GM19467 (cell line): ENCODE measurements around the gene CCDC17.

Source experiments
- ATAC-seq: cut with Tn5 transposase; IDR thresholded peaks from one replicate; pipeline ENCODE4 v1.9.1; 2021; ENCODE audit warnings: mild to moderate bottlenecking, moderate library complexity; ENCODE audit not compliant: unreplicated experiment

CCDC17 gene

GRCh38 chr1:45623972-45624371, at the start of gene CCDC17:
CCDC17 (minus strand) TSS chr1:45624054; CDS start chr1:45623909, 145 bp downstream.
- ATAC-seq: no peak

- no peak for ATAC-seq
Measured at GRCh38 chr1:45669859-45670655, 46.2 kb upstream of the CCDC17 start.

GRCh38 chr1:45669379-45669778, 45.5 kb upstream of the CCDC17 start:
- no peak for ATAC-seq

- ATAC-seq: no peak
Measured at GRCh38 chr1:45668526-45668925, 44.7 kb upstream of the CCDC17 start.

GRCh38 chr1:45667321-45668111, 43.7 kb upstream of the CCDC17 start:
- no peak for ATAC-seq

GRCh38 chr1:45666836-45667235, 43.0 kb upstream of the CCDC17 start:
- ATAC-seq: no peak

GRCh38 chr1:45660336-45660735, 36.5 kb upstream of the CCDC17 start:
- ATAC-seq: no peak

GRCh38 chr1:45659222-45659621, 35.4 kb upstream of the CCDC17 start:
- no peak for ATAC-seq

- ATAC-seq: no peak
Measured at GRCh38 chr1:45658171-45658570, 34.3 kb upstream of the CCDC17 start.

GRCh38 chr1:45656573-45657226, 32.8 kb upstream of the CCDC17 start:
- no peak for ATAC-seq

- no peak for ATAC-seq
Measured at GRCh38 chr1:45654540-45655280, 30.9 kb upstream of the CCDC17 start.

GRCh38 chr1:45647248-45648021, 23.6 kb upstream of the CCDC17 start:
- ATAC-seq: no peak

- ATAC-seq: no peak
Measured at GRCh38 chr1:45644661-45645060, 20.8 kb upstream of the CCDC17 start.

- ATAC-seq: no peak
Measured at GRCh38 chr1:45643978-45644377, 20.1 kb upstream of the CCDC17 start.

- no peak for ATAC-seq
Measured at GRCh38 chr1:45643321-45643720, 19.5 kb upstream of the CCDC17 start.

- no peak for ATAC-seq
Measured at GRCh38 chr1:45640293-45640692, 16.4 kb upstream of the CCDC17 start.

GRCh38 chr1:45635211-45635610, 11.4 kb upstream of the CCDC17 start:
- no peak for ATAC-seq

- ATAC-seq: no peak
Measured at GRCh38 chr1:45630429-45630828, 6.6 kb upstream of the CCDC17 start.

- no peak for ATAC-seq
Measured at GRCh38 chr1:45629035-45629434, 5.2 kb upstream of the CCDC17 start.
